ENCODE results near the gene PRM2. TPM values are rescaled to one million over a fixed set of nuclear protein-coding genes. Genes with fewer than 3 reads are reported as not detected.

The PRM2 gene
- total RNA-seq, 3 donors from 2014 or later (not counting 1 experiment from before 2014, with no cell fraction given): not detected

- H3K36me3 Mint-ChIP-seq: no peaks in the 10 kb centered on the region
- DNase-seq (peak; percentile 60 to 89), ATAC-seq (peak; percentile 9 to 25 (median 15))
- H3K4me3 ChIP-seq (ENCODE audit: low read length): peak overlapping the region; percentile 49
- H3K9me3 ChIP-seq (ENCODE audit: control insufficient read depth, insufficient read depth, low read length): no peaks in the 10 kb centered on the region
- intact Hi-C loops (cut with micrococcal nuclease): loop anchor here (5.0 to 10.0 kb wide), 2 partner anchors 140 to 307 kb away; no protein-coding TSS in a partner anchor
- H3K4me1 ChIP-seq (ENCODE audit: control insufficient read depth, insufficient read depth, low read length): peaks cover 66% of the 10 kb centered on the region
- H3K27me3 Mint-ChIP-seq (ENCODE audit: low read depth in 2 of 2): no peaks in the 10 kb centered on the region
- H3K4me3 Mint-ChIP-seq: peak overlapping the region; percentile 82
- peaks cover 5% of the 10 kb centered on the region for H3K36me3 ChIP-seq (ENCODE audit: control insufficient read depth, insufficient read depth, low read length)
- TF ChIP-seq CTCF (IDR thresholded peaks at IDR 0.05): no peak
- peak overlapping the region; percentile 52 for H3K27ac ChIP-seq (ENCODE audit: low read length)
- WGBS (ENCODE audit: insufficient coverage): 1% methylated on average over 105 of the region's 105 CpGs
- H3K27ac Mint-ChIP-seq: peak overlapping the region; percentile 57 to 96
- H3K4me1 Mint-ChIP-seq: peaks cover 45 to 61% of the 10 kb centered on the region in 2 donors
- no peaks in the 10 kb centered on the region for H3K9me3 Mint-ChIP-seq
- H3K27me3 ChIP-seq (ENCODE audit: control insufficient read depth, insufficient read depth, low read length): no peaks in the 10 kb centered on the region
Observed at GRCh38 chr16:11254913-11255736, 21.2 kb downstream of the PRM2 start.

- H3K27ac ChIP-seq (ENCODE audit: low read length): peak overlapping the region; percentile 19
- intact Hi-C loops (cut with micrococcal nuclease): loop anchor here (2.0 to 10.0 kb wide), 3 partner anchors 19 to 308 kb away; no protein-coding TSS in a partner anchor
- H3K36me3 ChIP-seq (ENCODE audit: control insufficient read depth, insufficient read depth, low read length): peaks cover 5% of the 10 kb centered on the region
- H3K9me3 ChIP-seq (ENCODE audit: control insufficient read depth, insufficient read depth, low read length): no peaks in the 10 kb centered on the region
- H3K27me3 ChIP-seq (ENCODE audit: control insufficient read depth, insufficient read depth, low read length): no peaks in the 10 kb centered on the region
- ATAC-seq (no peak), DNase-seq (peak in 1 of 2 donors; percentile 36)
- H3K4me3 Mint-ChIP-seq: peak overlapping the region; percentile 83
- H3K27ac Mint-ChIP-seq: peak overlapping the region; percentile 89 to 96
- no peaks in the 10 kb centered on the region for H3K36me3 Mint-ChIP-seq
- H3K27me3 Mint-ChIP-seq (ENCODE audit: low read depth in 2 of 2): no peaks in the 10 kb centered on the region
- peak overlapping the region; percentile 49 for H3K4me3 ChIP-seq (ENCODE audit: low read length)
- TF ChIP-seq CTCF (IDR thresholded peaks at IDR 0.05): no peak
- WGBS (ENCODE audit: insufficient coverage): 37% methylated on average over 26 of the region's 29 CpGs
- no peaks in the 10 kb centered on the region for H3K9me3 Mint-ChIP-seq
- H3K4me1 ChIP-seq (ENCODE audit: control insufficient read depth, insufficient read depth, low read length): peaks cover 64% of the 10 kb centered on the region
- H3K4me1 Mint-ChIP-seq: peaks cover 45 to 61% of the 10 kb centered on the region in 2 donors
Observed at GRCh38 chr16:11253995-11254912, 22.0 kb downstream of the PRM2 start.

GRCh38 chr16:11253009-11253994, 23.0 kb downstream of the PRM2 start:
- no peaks in the 10 kb centered on the region for H3K27me3 ChIP-seq (ENCODE audit: control insufficient read depth, insufficient read depth, low read length)
- no peaks in the 10 kb centered on the region for H3K36me3 Mint-ChIP-seq
- H3K9me3 ChIP-seq (ENCODE audit: control insufficient read depth, insufficient read depth, low read length): no peaks in the 10 kb centered on the region
- no peaks in the 10 kb centered on the region for H3K9me3 Mint-ChIP-seq
- peak overlapping the region; percentile 36 for H3K27ac ChIP-seq (ENCODE audit: low read length)
- peaks cover 5% of the 10 kb centered on the region for H3K36me3 ChIP-seq (ENCODE audit: control insufficient read depth, insufficient read depth, low read length)
- TF ChIP-seq CTCF (IDR thresholded peaks at IDR 0.05): no peak
- intact Hi-C loops (cut with micrococcal nuclease): loop anchor here (2.0 to 10.0 kb wide), 3 partner anchors 19 to 309 kb away; no protein-coding TSS in a partner anchor
- 31% methylated on average over 5 of the region's 5 CpGs for WGBS (ENCODE audit: insufficient coverage)
- H3K4me1 ChIP-seq (ENCODE audit: control insufficient read depth, insufficient read depth, low read length): peaks cover 54% of the 10 kb centered on the region
- peaks cover 38 to 56% of the 10 kb centered on the region in 2 donors for H3K4me1 Mint-ChIP-seq
- ATAC-seq: peak in 2 of 3 donors; percentile 17 to 20
- DNase-seq: peak; percentile 63 to 76
- peak overlapping the region; percentile 49 for H3K4me3 ChIP-seq (ENCODE audit: low read length)
- no peaks in the 10 kb centered on the region for H3K27me3 Mint-ChIP-seq (ENCODE audit: low read depth in 2 of 2)
- peak overlapping the region; percentile 83 for H3K4me3 Mint-ChIP-seq
- H3K27ac Mint-ChIP-seq: peak overlapping the region; percentile 89 to 96

All from natural killer cell (primary cell).